ENCODE data around the gene PTPRK.

PTPRK gene

DNA sequence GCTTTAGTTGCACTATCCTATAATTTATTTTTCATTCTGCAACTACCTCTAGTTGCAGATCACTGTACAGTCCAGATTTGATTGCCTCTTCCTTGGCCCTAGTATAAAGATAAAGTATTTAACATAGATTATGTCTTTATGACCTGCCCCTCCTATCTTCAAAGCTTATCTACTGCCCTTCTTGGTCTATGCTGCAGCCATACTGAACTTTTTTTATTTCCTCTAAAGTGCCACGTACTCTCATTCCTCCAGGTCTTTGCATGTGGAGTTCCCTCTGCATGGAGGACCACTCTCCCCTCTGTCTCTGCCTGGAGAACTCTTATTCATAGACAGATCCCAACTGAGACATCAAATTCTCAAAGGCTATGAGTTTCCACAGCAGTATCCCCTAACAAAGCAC is 168.0 kb downstream of the PTPRK start:
- no peaks in the 10 kb centered on the region for H3K27me3 ChIP-seq (replicated peaks)
- TF ChIP-seq CTCF (IDR thresholded peaks at IDR 0.05; ENCODE audit: low read depth, low read length, missing control alignments) = no peak
- in situ Hi-C loops (cut with HindIII; ENCODE audit: low pct_ligation_motif_present, low sequenced_read_pairs) = no loop called here
- no peaks in the 10 kb centered on the region for H3K36me3 ChIP-seq (replicated peaks)
- H3K4me3 ChIP-seq (ENCODE audit: low read depth, low read length) = no peak overlapping the region
- no peak overlapping the region for H3K27ac ChIP-seq
- no peak for DNase-seq

GRCh38 chr6:128351255-128351514 is 169.2 kb downstream of the PTPRK start:
- Histone ChIP-seq H3K27me3 (replicated peaks) (no peaks in the 10 kb centered on the region), H3K27ac (no peak overlapping the region), H3K36me3 (replicated peaks) (no peaks in the 10 kb centered on the region), H3K4me3 (ENCODE audit: low read depth, low read length) (no peak overlapping the region)
- in situ Hi-C loops (cut with HindIII; ENCODE audit: low pct_ligation_motif_present, low sequenced_read_pairs) = no loop called here
- no peak for TF ChIP-seq CTCF (IDR thresholded peaks at IDR 0.05; ENCODE audit: low read depth, low read length, missing control alignments)
- no peak for DNase-seq

GRCh38 chr6:128350416-128351254 is 169.8 kb downstream of the PTPRK start:
- TF ChIP-seq CTCF (IDR thresholded peaks at IDR 0.05; ENCODE audit: low read depth, low read length, missing control alignments) = no peak
- in situ Hi-C loops (cut with HindIII; ENCODE audit: low pct_ligation_motif_present, low sequenced_read_pairs) = no loop called here
- Histone ChIP-seq H3K4me3 (ENCODE audit: low read depth, low read length) (no peak overlapping the region), H3K27ac (no peak overlapping the region), H3K36me3 (replicated peaks) (no peaks in the 10 kb centered on the region), H3K27me3 (replicated peaks) (no peaks in the 10 kb centered on the region)
- peak; percentile 24 for DNase-seq

GRCh38 chr6:128347123-128347522 is 173.3 kb downstream of the PTPRK start:
- no peaks in the 10 kb centered on the region for H3K36me3 ChIP-seq (replicated peaks)
- H3K27ac ChIP-seq = no peak overlapping the region
- H3K4me3 ChIP-seq (ENCODE audit: low read depth, low read length) = no peak overlapping the region
- TF ChIP-seq CTCF (IDR thresholded peaks at IDR 0.05; ENCODE audit: low read depth, low read length, missing control alignments) = no peak
- peak; percentile 20 for DNase-seq
- H3K27me3 ChIP-seq (replicated peaks) = no peaks in the 10 kb centered on the region
- in situ Hi-C loops (cut with HindIII; ENCODE audit: low pct_ligation_motif_present, low sequenced_read_pairs) = no loop called here

GRCh38 chr6:128346569-128346968 is 173.8 kb downstream of the PTPRK start:
- in situ Hi-C loops (cut with HindIII; ENCODE audit: low pct_ligation_motif_present, low sequenced_read_pairs) = no loop called here
- DNase-seq = no peak
- H3K36me3 ChIP-seq (replicated peaks) = no peaks in the 10 kb centered on the region
- no peak for TF ChIP-seq CTCF (IDR thresholded peaks at IDR 0.05; ENCODE audit: low read depth, low read length, missing control alignments)
- no peak overlapping the region for H3K27ac ChIP-seq
- H3K4me3 ChIP-seq (ENCODE audit: low read depth, low read length) = no peak overlapping the region
- no peaks in the 10 kb centered on the region for H3K27me3 ChIP-seq (replicated peaks)

GRCh38 chr6:128345278-128345677 is 175.1 kb downstream of the PTPRK start:
- Histone ChIP-seq H3K36me3 (replicated peaks) (no peaks in the 10 kb centered on the region), H3K27me3 (replicated peaks) (no peaks in the 10 kb centered on the region), H3K4me3 (ENCODE audit: low read depth, low read length) (no peak overlapping the region), H3K27ac (no peak overlapping the region)
- DNase-seq = no peak
- in situ Hi-C loops (cut with HindIII; ENCODE audit: low pct_ligation_motif_present, low sequenced_read_pairs) = no loop called here
- TF ChIP-seq CTCF (IDR thresholded peaks at IDR 0.05; ENCODE audit: low read depth, low read length, missing control alignments) = no peak
